Measurements from ENCODE around the gene RGS10.

- TF ChIP-seq, protein P1, sequence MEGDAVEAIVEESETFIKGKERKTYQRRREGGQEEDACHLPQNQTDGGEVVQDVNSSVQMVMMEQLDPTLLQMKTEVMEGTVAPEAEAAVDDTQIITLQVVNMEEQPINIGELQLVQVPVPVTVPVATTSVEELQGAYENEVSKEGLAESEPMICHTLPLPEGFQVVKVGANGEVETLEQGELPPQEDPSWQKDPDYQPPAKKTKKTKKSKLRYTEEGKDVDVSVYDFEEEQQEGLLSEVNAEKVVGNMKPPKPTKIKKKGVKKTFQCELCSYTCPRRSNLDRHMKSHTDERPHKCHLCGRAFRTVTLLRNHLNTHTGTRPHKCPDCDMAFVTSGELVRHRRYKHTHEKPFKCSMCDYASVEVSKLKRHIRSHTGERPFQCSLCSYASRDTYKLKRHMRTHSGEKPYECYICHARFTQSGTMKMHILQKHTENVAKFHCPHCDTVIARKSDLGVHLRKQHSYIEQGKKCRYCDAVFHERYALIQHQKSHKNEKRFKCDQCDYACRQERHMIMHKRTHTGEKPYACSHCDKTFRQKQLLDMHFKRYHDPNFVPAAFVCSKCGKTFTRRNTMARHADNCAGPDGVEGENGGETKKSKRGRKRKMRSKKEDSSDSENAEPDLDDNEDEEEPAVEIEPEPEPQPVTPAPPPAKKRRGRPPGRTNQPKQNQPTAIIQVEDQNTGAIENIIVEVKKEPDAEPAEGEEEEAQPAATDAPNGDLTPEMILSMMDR (IDR thresholded peaks at IDR 0.05; ENCODE audit: borderline replicate concordance, extremely low read depth, low read length, poor library complexity, severe bottlenecking) = no peak
- TF ChIP-seq EZH2 (IDR thresholded peaks at IDR 0.05; ENCODE audit: borderline replicate concordance, low read depth, low read length, severe bottlenecking) = no peak
These were observed 64.3 kb downstream of the RGS10 start for GRCh38 chr10:119478111-119478802.

All from DND-41 (cell line).